Rectal smooth muscle tissue (tissue), 1 donor: ENCODE measurements around the gene AP2A1.
"Not testable (repeated sequence)": the region's sequence is repeated elsewhere in the genome, so short reads cannot be mapped to it uniquely, and the experiment has no call there.

Experiments used
- H3K27ac ChIP-seq: one replicate; pipeline ENCODE4 v1.7.0; 2013; ENCODE audit warnings: low read depth, low read length, inconsistent platforms
- H3K27me3 ChIP-seq: one replicate; pipeline ENCODE4 v1.7.0; 2013; ENCODE audit warnings: low read length; ENCODE audit not compliant: control insufficient read depth, insufficient read depth
- H3K36me3 ChIP-seq: one replicate; pipeline ENCODE4 v1.7.0; 2013; ENCODE audit warnings: low read length; ENCODE audit not compliant: control insufficient read depth, insufficient read depth
- H3K4me1 ChIP-seq: one replicate; pipeline ENCODE4 v1.7.0; 2013; ENCODE audit warnings: low read length; ENCODE audit not compliant: control insufficient read depth, insufficient read depth
- H3K4me3 ChIP-seq: one replicate; pipeline ENCODE4 v1.7.0; 2013; ENCODE audit warnings: low read length
- H3K9ac ChIP-seq: one replicate; pipeline ENCODE4 v1.7.0; 2013; ENCODE audit warnings: low read length

Gene AP2A1

GRCh38 chr19:49766930-49767299 is at the start of gene AP2A1:
Gene AP2A1 (plus strand): TSS chr19:49767001. CDS start chr19:49767134, 133 bp downstream.
- Histone ChIP-seq H3K27ac (peak within 1 kb of the TSS; percentile 82), H3K27me3 (no peaks in the 10 kb centered on the region), H3K4me1 (peaks cover 10% of the 10 kb centered on the region), H3K36me3 (no peaks in the 10 kb centered on the region), H3K9ac (peak within 1 kb of the TSS; percentile 61), H3K4me3 (peak within 1 kb of the TSS; percentile 71)

GRCh38 chr19:49718511-49718910 is 48.3 kb upstream of the AP2A1 start:
- H3K9ac ChIP-seq = no peak overlapping the region
- no peak overlapping the region for H3K27ac ChIP-seq

GRCh38 chr19:49718991-49719390 is 47.8 kb upstream of the AP2A1 start:
- Histone ChIP-seq H3K27me3 (no peaks in the 10 kb centered on the region), H3K4me3 (no peak overlapping the region), H3K27ac (peak overlapping the region; percentile 11), H3K36me3 (no peaks in the 10 kb centered on the region), H3K4me1 (no peaks in the 10 kb centered on the region), H3K9ac (no peak overlapping the region)

More at GRCh38 chr19:49718511-49718910, 48.3 kb upstream of the AP2A1 start:
- Histone ChIP-seq H3K27me3 (no peaks in the 10 kb centered on the region), H3K36me3 (no peaks in the 10 kb centered on the region), H3K4me3 (peak overlapping the region; percentile 22), H3K4me1 (no peaks in the 10 kb centered on the region)

- H3K4me1 ChIP-seq, H3K36me3 ChIP-seq, H3K27ac ChIP-seq, H3K9ac ChIP-seq, H3K4me3 ChIP-seq, H3K27me3 ChIP-seq: not testable (repeated sequence)
Observed at GRCh38 chr19:49719420-49719819, 47.4 kb upstream of the AP2A1 start.

GRCh38 chr19:49727217-49728030 is 39.4 kb upstream of the AP2A1 start:
- H3K27ac ChIP-seq = peak overlapping the region; percentile 51
- no peaks in the 10 kb centered on the region for H3K4me1 ChIP-seq
- no peak overlapping the region for H3K4me3 ChIP-seq
- no peak overlapping the region for H3K9ac ChIP-seq
- H3K36me3 ChIP-seq = no peaks in the 10 kb centered on the region
- H3K27me3 ChIP-seq = no peaks in the 10 kb centered on the region

- Histone ChIP-seq H3K27ac (no peak overlapping the region), H3K9ac (no peak overlapping the region), H3K4me1 (no peaks in the 10 kb centered on the region), H3K36me3 (no peaks in the 10 kb centered on the region), H3K27me3 (no peaks in the 10 kb centered on the region), H3K4me3 (no peak overlapping the region)
Observed at GRCh38 chr19:49730166-49730565, 36.6 kb upstream of the AP2A1 start.

- Histone ChIP-seq H3K4me1 (no peaks in the 10 kb centered on the region), H3K27me3 (no peaks in the 10 kb centered on the region), H3K9ac (no peak overlapping the region), H3K27ac (no peak overlapping the region), H3K36me3 (no peaks in the 10 kb centered on the region), H3K4me3 (no peak overlapping the region)
Observed at GRCh38 chr19:49738268-49738667, 28.5 kb upstream of the AP2A1 start.

GRCh38 chr19:49739098-49739497 is 27.7 kb upstream of the AP2A1 start:
- no peaks in the 10 kb centered on the region for H3K4me1 ChIP-seq
- H3K36me3 ChIP-seq = no peaks in the 10 kb centered on the region
- H3K4me3 ChIP-seq = no peak overlapping the region

GRCh38 chr19:49739933-49740332 is 26.9 kb upstream of the AP2A1 start:
- Histone ChIP-seq H3K27ac (no peak overlapping the region), H3K4me1 (no peaks in the 10 kb centered on the region), H3K27me3 (no peaks in the 10 kb centered on the region), H3K4me3 (no peak overlapping the region), H3K9ac (no peak overlapping the region), H3K36me3 (no peaks in the 10 kb centered on the region)

More at GRCh38 chr19:49739098-49739497, 27.7 kb upstream of the AP2A1 start:
- no peak overlapping the region for H3K27ac ChIP-seq
- no peaks in the 10 kb centered on the region for H3K27me3 ChIP-seq
- H3K9ac ChIP-seq = no peak overlapping the region

GRCh38 chr19:49741210-49741844 is 25.5 kb upstream of the AP2A1 start:
- Histone ChIP-seq H3K27ac (no peak overlapping the region), H3K4me1 (no peaks in the 10 kb centered on the region), H3K9ac (no peak overlapping the region), H3K27me3 (no peaks in the 10 kb centered on the region), H3K36me3 (no peaks in the 10 kb centered on the region), H3K4me3 (no peak overlapping the region)

GRCh38 chr19:49744946-49745381 is 21.8 kb upstream of the AP2A1 start:
- Histone ChIP-seq H3K4me3 (no peak overlapping the region), H3K36me3 (no peaks in the 10 kb centered on the region), H3K9ac (no peak overlapping the region), H3K27me3 (no peaks in the 10 kb centered on the region), H3K4me1 (no peaks in the 10 kb centered on the region), H3K27ac (no peak overlapping the region)

GRCh38 chr19:49746206-49746958 is 20.4 kb upstream of the AP2A1 start:
- Histone ChIP-seq H3K36me3 (no peaks in the 10 kb centered on the region), H3K27ac (no peak overlapping the region), H3K27me3 (no peaks in the 10 kb centered on the region), H3K9ac (no peak overlapping the region), H3K4me1 (no peaks in the 10 kb centered on the region), H3K4me3 (no peak overlapping the region)
